ENCODE measurements around the gene MRPL2. TPM values are rescaled to one million over a fixed set of nuclear protein-coding genes. Genes with fewer than 3 reads are reported as not detected.
"Not testable (repeated sequence)": the region's sequence is repeated elsewhere in the genome, so short reads cannot be mapped to it uniquely, and the experiment has no call there.

Gene MRPL2
- total RNA-seq, 4 donors from 2014 or later, result 19.0 to 40.8 (median 22.1) TPM

- H3K4me1 ChIP-seq, result peaks cover 0 to 18% (median 0%) of the 10 kb centered on the region in 4 donors
- H3K9me3 ChIP-seq, result no peaks in the 10 kb centered on the region
- H3K27me3 ChIP-seq, result no peaks in the 10 kb centered on the region
- no peak overlapping the region for H3K4me3 ChIP-seq
- TF ChIP-seq POLR2A (IDR thresholded peaks at IDR 0.05) (no peak), CTCF (IDR thresholded peaks at IDR 0.05) (no peak)
- peak overlapping the region in 1 of 4 donors; percentile 0 for H3K27ac ChIP-seq
- H3K36me3 ChIP-seq, result no peaks in the 10 kb centered on the region
- DNase-seq, result no peak
Measured at GRCh38 chr6:43089467-43089866, 30.2 kb upstream of the MRPL2 start.

GRCh38 chr6:43088654-43089056 lies 29.4 kb upstream of the MRPL2 start:
- H3K27me3 ChIP-seq, result no peaks in the 10 kb centered on the region
- TF ChIP-seq POLR2A (IDR thresholded peaks at IDR 0.05), result no peak
- H3K4me1 ChIP-seq, result peaks cover 0 to 12% (median 0%) of the 10 kb centered on the region in 4 donors
- H3K9me3 ChIP-seq, result no peaks in the 10 kb centered on the region
- DNase-seq, result no peak
- H3K36me3 ChIP-seq, result no peaks in the 10 kb centered on the region
- no peak overlapping the region for H3K4me3 ChIP-seq
- H3K27ac ChIP-seq, result no peak overlapping the region

- no peak overlapping the region for H3K4me3 ChIP-seq
- no peaks in the 10 kb centered on the region for H3K27me3 ChIP-seq
Measured at GRCh38 chr6:43086022-43086658, 26.9 kb upstream of the MRPL2 start.

GRCh38 chr6:43082806-43083655 lies 23.8 kb upstream of the MRPL2 start:
- Histone ChIP-seq H3K9me3 (no peaks in the 10 kb centered on the region), H3K27me3 (no peaks in the 10 kb centered on the region), H3K36me3 (no peaks in the 10 kb centered on the region), H3K27ac (no peak overlapping the region), H3K4me3 (no peak overlapping the region), H3K4me1 (no peaks in the 10 kb centered on the region)
- no peak for DNase-seq
- no peak for TF ChIP-seq CTCF (IDR thresholded peaks at IDR 0.05)
- TF ChIP-seq POLR2A (IDR thresholded peaks at IDR 0.05), result no peak

More at GRCh38 chr6:43086022-43086658, 26.9 kb upstream of the MRPL2 start:
- Histone ChIP-seq H3K9me3 (no peaks in the 10 kb centered on the region), H3K36me3 (no peaks in the 10 kb centered on the region), H3K27ac (no peak overlapping the region), H3K4me1 (peaks cover 0 to 4% (median 0%) of the 10 kb centered on the region in 4 donors)
- TF ChIP-seq POLR2A (IDR thresholded peaks at IDR 0.05), result no peak
- no peak for TF ChIP-seq CTCF (IDR thresholded peaks at IDR 0.05)
- DNase-seq, result no peak

GRCh38 chr6:43081922-43082321 lies 22.7 kb upstream of the MRPL2 start:
- not testable (repeated sequence) for H3K4me3 ChIP-seq, H3K4me1 ChIP-seq, DNase-seq, H3K27ac ChIP-seq, H3K27me3 ChIP-seq, H3K36me3 ChIP-seq, H3K9me3 ChIP-seq

GRCh38 chr6:43081043-43081442 lies 21.8 kb upstream of the MRPL2 start:
- H3K36me3 ChIP-seq, result no peaks in the 10 kb centered on the region
- no peak overlapping the region for H3K4me3 ChIP-seq
- no peak for TF ChIP-seq POLR2A (IDR thresholded peaks at IDR 0.05)
- no peak for TF ChIP-seq CTCF (IDR thresholded peaks at IDR 0.05)

More at GRCh38 chr6:43081043-43081442, 21.8 kb upstream of the MRPL2 start:
- no peaks in the 10 kb centered on the region for H3K27me3 ChIP-seq
- H3K4me1 ChIP-seq, result peaks cover 0 to 13% (median 3%) of the 10 kb centered on the region in 4 donors
- no peaks in the 10 kb centered on the region for H3K9me3 ChIP-seq
- no peak overlapping the region for H3K27ac ChIP-seq
- DNase-seq, result no peak
